Hematopoietic multipotent progenitor cell treated with erythropoietin and hydrocortisone succinate and interleukin-3 and kit ligand, for 8 days (in vitro differentiated cells): Measurements from ENCODE around the gene SLC34A3.

Source experiments
- DNase-seq: peaks from one replicate; pipeline ENCODE4 v3.0.0-alpha.2; 2015

Gene SLC34A3

GRCh38 chr9:137278721-137279711 lies 48.3 kb downstream of the SLC34A3 start:
- no peak for DNase-seq

- no peak for DNase-seq
Measured at GRCh38 chr9:137279741-137280473, 49.2 kb downstream of the SLC34A3 start.

GRCh38 chr9:137280474-137281344 lies 50.0 kb downstream of the SLC34A3 start:
- DNase-seq = no peak

- DNase-seq = no peak
Measured at GRCh38 chr9:137281345-137282116, 50.8 kb downstream of the SLC34A3 start.
